ENCODE results near the gene TCEAL5. TPM values are rescaled to one million over a fixed set of nuclear protein-coding genes. Genes with fewer than 3 reads are reported as not detected.
A peak's percentile ranks its signal among the peaks of the same experiment; 100 is the strongest.

TCEAL5 gene
- polyA plus RNA-seq, 1 donor from 2014 or later: 2.4 TPM

DNA sequence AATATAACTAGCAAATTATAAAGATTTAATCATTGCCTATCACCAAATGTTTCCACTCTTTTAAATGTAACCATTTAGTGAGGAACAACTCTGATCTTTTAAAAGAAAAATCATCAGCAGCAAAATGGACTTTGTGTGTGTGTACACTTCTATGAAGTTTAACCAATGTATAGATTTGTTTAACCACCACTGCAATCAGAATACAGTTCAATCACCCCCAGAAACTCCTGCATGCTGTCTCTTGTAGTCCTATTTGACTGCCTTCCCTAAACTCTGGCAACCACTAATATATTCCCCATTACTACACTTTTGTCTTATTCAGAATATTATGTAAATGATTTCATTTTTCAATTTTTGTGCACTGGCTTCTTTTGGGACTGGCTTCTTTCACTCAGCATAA is 19.9 kb downstream of the TCEAL5 start:
- Histone ChIP-seq H4K20me1 (ENCODE audit: insufficient read depth) (no peaks in the 10 kb centered on the region), H3K27me3 (ENCODE audit: insufficient read depth, low read depth, low read length) (no peaks in the 10 kb centered on the region), H3K9ac (ENCODE audit: low read length) (no peak overlapping the region), H3F3A (ENCODE audit: insufficient read depth, low read length, poor library complexity, severe bottlenecking) (no peaks in the 10 kb centered on the region), H3K9me2 (ENCODE audit: insufficient read depth, low read length) (no peaks in the 10 kb centered on the region), H3K9me3 (ENCODE audit: low read length) (no peaks in the 10 kb centered on the region), H3K79me2 (replicated peaks; ENCODE audit: insufficient read depth, low read length) (no peaks in the 10 kb centered on the region), H3K4me2 (ENCODE audit: low read length) (no peak overlapping the region), H3K27ac (ENCODE audit: low read length) (no peak overlapping the region), H3K4me3 (ENCODE audit: low read length) (no peak overlapping the region), H2AFZ (ENCODE audit: low read depth, low read length) (no peak overlapping the region), H3K36me3 (ENCODE audit: insufficient read depth, low read length) (no peaks in the 10 kb centered on the region)
- no peak for TF ChIP-seq EZH2 (IDR thresholded peaks at IDR 0.05; ENCODE audit: borderline replicate concordance, insufficient read depth, low read length, poor library complexity, severe bottlenecking)

GRCh38 chrX:103254921-103255493 is 21.5 kb downstream of the TCEAL5 start, which contains the start of gene TCEAL8:
Gene TCEAL8, minus strand, starts transcription at chrX:103255155. Its CDS starts 1,176 bp downstream, at chrX:103253979.
- no peak for TF ChIP-seq SMC3 (conservative IDR thresholded peaks at IDR 0.05; ENCODE audit: poor library complexity)
- peak; percentile 31 for TF ChIP-seq EP300 (conservative IDR thresholded peaks at IDR 0.05; ENCODE audit: poor library complexity, severe bottlenecking)
- TF ChIP-seq, protein P1, sequence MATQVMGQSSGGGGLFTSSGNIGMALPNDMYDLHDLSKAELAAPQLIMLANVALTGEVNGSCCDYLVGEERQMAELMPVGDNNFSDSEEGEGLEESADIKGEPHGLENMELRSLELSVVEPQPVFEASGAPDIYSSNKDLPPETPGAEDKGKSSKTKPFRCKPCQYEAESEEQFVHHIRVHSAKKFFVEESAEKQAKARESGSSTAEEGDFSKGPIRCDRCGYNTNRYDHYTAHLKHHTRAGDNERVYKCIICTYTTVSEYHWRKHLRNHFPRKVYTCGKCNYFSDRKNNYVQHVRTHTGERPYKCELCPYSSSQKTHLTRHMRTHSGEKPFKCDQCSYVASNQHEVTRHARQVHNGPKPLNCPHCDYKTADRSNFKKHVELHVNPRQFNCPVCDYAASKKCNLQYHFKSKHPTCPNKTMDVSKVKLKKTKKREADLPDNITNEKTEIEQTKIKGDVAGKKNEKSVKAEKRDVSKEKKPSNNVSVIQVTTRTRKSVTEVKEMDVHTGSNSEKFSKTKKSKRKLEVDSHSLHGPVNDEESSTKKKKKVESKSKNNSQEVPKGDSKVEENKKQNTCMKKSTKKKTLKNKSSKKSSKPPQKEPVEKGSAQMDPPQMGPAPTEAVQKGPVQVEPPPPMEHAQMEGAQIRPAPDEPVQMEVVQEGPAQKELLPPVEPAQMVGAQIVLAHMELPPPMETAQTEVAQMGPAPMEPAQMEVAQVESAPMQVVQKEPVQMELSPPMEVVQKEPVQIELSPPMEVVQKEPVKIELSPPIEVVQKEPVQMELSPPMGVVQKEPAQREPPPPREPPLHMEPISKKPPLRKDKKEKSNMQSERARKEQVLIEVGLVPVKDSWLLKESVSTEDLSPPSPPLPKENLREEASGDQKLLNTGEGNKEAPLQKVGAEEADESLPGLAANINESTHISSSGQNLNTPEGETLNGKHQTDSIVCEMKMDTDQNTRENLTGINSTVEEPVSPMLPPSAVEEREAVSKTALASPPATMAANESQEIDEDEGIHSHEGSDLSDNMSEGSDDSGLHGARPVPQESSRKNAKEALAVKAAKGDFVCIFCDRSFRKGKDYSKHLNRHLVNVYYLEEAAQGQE (IDR thresholded peaks at IDR 0.05; ENCODE audit: borderline replicate concordance): peak; percentile 69
- TF ChIP-seq RAD21 (conservative IDR thresholded peaks at IDR 0.05): no peak
- peak; percentile 14 for TF ChIP-seq MXI1 (conservative IDR thresholded peaks at IDR 0.05; ENCODE audit: poor library complexity, severe bottlenecking)
- TF ChIP-seq, protein P2, sequence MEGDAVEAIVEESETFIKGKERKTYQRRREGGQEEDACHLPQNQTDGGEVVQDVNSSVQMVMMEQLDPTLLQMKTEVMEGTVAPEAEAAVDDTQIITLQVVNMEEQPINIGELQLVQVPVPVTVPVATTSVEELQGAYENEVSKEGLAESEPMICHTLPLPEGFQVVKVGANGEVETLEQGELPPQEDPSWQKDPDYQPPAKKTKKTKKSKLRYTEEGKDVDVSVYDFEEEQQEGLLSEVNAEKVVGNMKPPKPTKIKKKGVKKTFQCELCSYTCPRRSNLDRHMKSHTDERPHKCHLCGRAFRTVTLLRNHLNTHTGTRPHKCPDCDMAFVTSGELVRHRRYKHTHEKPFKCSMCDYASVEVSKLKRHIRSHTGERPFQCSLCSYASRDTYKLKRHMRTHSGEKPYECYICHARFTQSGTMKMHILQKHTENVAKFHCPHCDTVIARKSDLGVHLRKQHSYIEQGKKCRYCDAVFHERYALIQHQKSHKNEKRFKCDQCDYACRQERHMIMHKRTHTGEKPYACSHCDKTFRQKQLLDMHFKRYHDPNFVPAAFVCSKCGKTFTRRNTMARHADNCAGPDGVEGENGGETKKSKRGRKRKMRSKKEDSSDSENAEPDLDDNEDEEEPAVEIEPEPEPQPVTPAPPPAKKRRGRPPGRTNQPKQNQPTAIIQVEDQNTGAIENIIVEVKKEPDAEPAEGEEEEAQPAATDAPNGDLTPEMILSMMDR (IDR thresholded peaks at IDR 0.05; ENCODE audit: poor library complexity, severe bottlenecking): peak; percentile 13
- TF ChIP-seq POLR2AphosphoS5 (IDR thresholded peaks at IDR 0.05): peak; percentile 90
- TF ChIP-seq TAF1 (IDR thresholded peaks at IDR 0.05; ENCODE audit: low read depth): peak; percentile 55
- H3K79me2 ChIP-seq (replicated peaks; ENCODE audit: insufficient read depth, low read length): no peaks in the 10 kb centered on the region
- H3K9me2 ChIP-seq (ENCODE audit: insufficient read depth, low read length): no peaks in the 10 kb centered on the region
- no peaks in the 10 kb centered on the region for H3K27me3 ChIP-seq (ENCODE audit: insufficient read depth, low read depth, low read length)
- H3K27ac ChIP-seq (ENCODE audit: low read length): peak within 1 kb of the TSS; percentile 97
- no peaks in the 10 kb centered on the region for H4K20me1 ChIP-seq (ENCODE audit: insufficient read depth)
- H3K9me3 ChIP-seq (ENCODE audit: low read length): no peaks in the 10 kb centered on the region
- peak within 1 kb of the TSS; percentile 75 for H3K4me3 ChIP-seq (ENCODE audit: low read length)
- no peaks in the 10 kb centered on the region for H3K36me3 ChIP-seq (ENCODE audit: insufficient read depth, low read length)
- peak within 1 kb of the TSS; percentile 69 for H2AFZ ChIP-seq (ENCODE audit: low read depth, low read length)
- H3K9ac ChIP-seq (ENCODE audit: low read length): peak within 1 kb of the TSS; percentile 93
- H3K4me2 ChIP-seq (ENCODE audit: low read length): peak within 1 kb of the TSS; percentile 82
- H3F3A ChIP-seq (ENCODE audit: insufficient read depth, low read length, poor library complexity, severe bottlenecking): no peaks in the 10 kb centered on the region

Measured in neural cell (in vitro differentiated cells).